ENCODE measurements around the gene BTG2.

- TF ChIP-seq CTCF (IDR thresholded peaks at IDR 0.05) = peak in 1 of 6 experiments; percentile 8
- TF ChIP-seq POLR2A (IDR thresholded peaks at IDR 0.05) = no peak
These were observed 24.3 kb upstream of the BTG2 start for GRCh38 chr1:203281033-203281432.
